GM12872 (cell line): Measurements from ENCODE around the gene TRH.
A peak's percentile ranks its signal among the peaks of the same experiment; 100 is the strongest.

Experiments used
- TF ChIP-seq, protein P1 (sequence below): IDR thresholded peaks from 3 replicates; pipeline ENCODE4 v1.5.1; 2011; ENCODE audit warnings: low read depth, mild to moderate bottlenecking, low read length, moderate library complexity; ENCODE audit not compliant: insufficient read depth

The TRH gene

DNA sequence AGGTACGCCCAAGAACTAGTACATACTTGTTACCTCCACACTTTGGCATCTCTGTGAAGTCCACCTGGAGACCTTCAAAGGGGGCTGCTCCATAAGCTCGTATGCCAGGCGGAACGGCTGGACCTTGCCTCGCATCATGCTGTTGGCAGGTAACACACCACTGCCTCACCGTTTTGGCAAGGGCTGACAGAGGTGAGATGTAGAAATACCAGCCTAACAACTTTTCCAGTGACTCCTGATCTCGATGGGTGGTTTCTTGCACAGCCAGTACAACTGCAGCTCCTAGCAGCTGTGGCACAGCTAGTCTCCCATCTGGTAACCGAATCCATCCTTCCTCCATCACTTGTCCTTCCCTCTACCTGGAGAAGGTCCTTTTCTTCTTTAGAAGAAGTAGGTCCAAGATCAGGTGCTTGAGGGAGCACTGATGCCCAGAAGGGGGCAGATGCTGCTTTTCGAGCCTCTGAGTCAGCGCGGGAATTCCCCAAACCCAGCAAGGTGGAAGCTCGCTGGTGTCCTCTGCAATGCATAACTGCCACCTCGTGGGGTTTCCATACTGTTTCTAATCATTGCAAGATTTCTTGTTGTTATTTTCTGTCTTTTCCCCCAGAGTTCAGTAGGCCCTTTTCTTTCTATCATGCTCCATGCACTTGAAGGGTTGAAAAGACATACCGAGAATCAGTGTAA, 51.8 kb downstream of the TRH start:
- TF ChIP-seq, protein P1, sequence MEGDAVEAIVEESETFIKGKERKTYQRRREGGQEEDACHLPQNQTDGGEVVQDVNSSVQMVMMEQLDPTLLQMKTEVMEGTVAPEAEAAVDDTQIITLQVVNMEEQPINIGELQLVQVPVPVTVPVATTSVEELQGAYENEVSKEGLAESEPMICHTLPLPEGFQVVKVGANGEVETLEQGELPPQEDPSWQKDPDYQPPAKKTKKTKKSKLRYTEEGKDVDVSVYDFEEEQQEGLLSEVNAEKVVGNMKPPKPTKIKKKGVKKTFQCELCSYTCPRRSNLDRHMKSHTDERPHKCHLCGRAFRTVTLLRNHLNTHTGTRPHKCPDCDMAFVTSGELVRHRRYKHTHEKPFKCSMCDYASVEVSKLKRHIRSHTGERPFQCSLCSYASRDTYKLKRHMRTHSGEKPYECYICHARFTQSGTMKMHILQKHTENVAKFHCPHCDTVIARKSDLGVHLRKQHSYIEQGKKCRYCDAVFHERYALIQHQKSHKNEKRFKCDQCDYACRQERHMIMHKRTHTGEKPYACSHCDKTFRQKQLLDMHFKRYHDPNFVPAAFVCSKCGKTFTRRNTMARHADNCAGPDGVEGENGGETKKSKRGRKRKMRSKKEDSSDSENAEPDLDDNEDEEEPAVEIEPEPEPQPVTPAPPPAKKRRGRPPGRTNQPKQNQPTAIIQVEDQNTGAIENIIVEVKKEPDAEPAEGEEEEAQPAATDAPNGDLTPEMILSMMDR, result peak; percentile 49
